ENCODE results near the gene NUBPL.
"Not testable (repeated sequence)": the region's sequence is repeated elsewhere in the genome, so short reads cannot be mapped to it uniquely, and the experiment has no call there.

Gene NUBPL

DNA sequence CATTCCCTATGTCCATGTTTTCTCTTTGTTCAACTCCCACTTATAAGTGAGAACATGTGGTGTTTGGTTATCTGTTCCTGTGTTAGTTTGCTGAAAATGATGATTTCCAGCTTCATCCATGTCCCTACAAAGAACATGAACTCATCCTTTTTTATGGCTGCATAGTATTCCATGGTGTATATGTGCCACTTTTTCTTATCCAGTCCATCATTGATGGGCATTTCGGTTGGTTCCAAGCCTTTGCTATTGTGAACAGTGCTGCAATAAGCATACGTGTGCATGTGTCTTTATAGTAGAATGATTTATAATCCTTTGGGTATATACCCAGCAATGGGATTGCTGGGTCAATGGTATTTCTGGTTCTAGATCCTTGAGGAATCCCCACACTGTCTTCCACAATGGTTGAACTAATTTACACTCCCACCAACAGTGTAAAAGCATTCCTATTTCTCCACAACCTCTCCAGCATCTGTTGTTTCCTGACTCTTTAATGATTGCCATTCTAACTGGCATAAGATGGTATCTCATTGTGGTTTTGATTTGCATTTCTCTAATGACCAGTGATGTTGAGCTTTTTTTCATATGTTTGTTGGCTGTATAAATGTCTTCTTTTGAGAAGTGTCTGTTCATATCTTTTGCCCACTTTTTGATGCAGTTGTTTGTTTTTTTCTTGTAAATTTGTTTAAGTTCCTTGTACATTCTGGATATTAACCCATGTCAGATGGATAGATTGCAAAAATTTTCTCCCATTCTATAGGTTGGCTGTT, 252.7 kb downstream of the NUBPL start:
- H3K9me3 ChIP-seq (ENCODE audit: insufficient read depth, low read depth, low read length); H3K4me1 ChIP-seq (ENCODE audit: insufficient read depth, low read length); H3K4me3 ChIP-seq (ENCODE audit: low read length); H3K27me3 ChIP-seq (ENCODE audit: insufficient read depth, low read length); H3K27ac ChIP-seq (ENCODE audit: low read depth, low read length); H3K9ac ChIP-seq (ENCODE audit: low read depth, low read length); H3K36me3 ChIP-seq (ENCODE audit: insufficient read depth, low read length): not testable (repeated sequence)
- WGBS: 67% methylated on average over 2 of the region's 2 CpGs

DNA sequence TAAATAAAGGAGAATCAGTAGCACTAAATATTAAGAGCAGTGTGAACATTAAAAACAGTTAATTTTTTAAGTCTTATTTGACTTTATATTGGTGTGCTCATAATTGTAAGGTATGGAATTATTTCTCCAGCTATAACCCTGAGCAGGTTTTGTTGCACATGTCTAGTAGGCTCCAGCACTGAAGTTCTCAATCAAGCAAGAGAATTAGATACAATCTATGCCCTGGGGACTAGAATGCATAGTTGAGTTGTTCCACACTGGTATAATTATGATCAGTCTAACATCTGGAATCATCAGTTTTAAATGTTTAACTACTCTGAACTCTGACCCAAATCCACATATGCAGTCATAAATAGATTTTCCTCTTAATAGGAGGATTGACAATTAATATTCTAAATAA, 258.1 kb downstream of the NUBPL start:
- H3K27me3 ChIP-seq (ENCODE audit: insufficient read depth, low read length): no peaks in the 10 kb centered on the region

DNA sequence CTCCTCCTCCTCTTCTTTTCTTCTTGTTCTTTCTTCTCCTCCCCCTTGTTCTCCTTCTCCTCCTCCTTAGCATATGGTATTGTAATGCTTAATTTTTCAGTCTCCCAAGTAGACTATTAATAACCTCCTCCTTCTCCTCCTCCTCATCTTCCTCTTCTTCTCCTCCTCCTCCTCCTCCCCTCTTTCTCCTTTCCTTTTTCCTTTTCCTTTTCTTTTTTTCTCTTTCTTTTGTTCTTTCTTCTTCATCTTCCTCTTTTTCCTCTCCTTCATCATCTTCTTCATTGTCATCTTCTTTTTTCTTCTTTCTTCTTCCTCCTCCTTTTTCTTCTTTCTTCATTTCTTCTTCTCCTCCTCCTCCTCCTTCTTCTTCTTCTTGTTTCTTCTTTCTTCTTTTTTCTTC, 264.3 kb downstream of the NUBPL start:
- H3K4me1 ChIP-seq (ENCODE audit: insufficient read depth, low read length): 0 out of 2 replicates have a peak, but pooled peaks cover 5% of the 10 kb centered on the region
- no peaks in the 10 kb centered on the region for H3K36me3 ChIP-seq (ENCODE audit: insufficient read depth, low read length)
- H3K27ac ChIP-seq (ENCODE audit: low read depth, low read length): no peak overlapping the region
- H3K4me3 ChIP-seq (ENCODE audit: low read length): no peak overlapping the region
- no peak overlapping the region for H3K9ac ChIP-seq (ENCODE audit: low read depth, low read length)
- no peaks in the 10 kb centered on the region for H3K9me3 ChIP-seq (ENCODE audit: insufficient read depth, low read depth, low read length)
- no peaks in the 10 kb centered on the region for H3K27me3 ChIP-seq (ENCODE audit: insufficient read depth, low read length)

More for the DNA sequence above, 258.1 kb downstream of the NUBPL start:
- H3K9me3 ChIP-seq (ENCODE audit: insufficient read depth, low read depth, low read length): no peaks in the 10 kb centered on the region
- H3K36me3 ChIP-seq (ENCODE audit: insufficient read depth, low read length): no peaks in the 10 kb centered on the region
- H3K4me1 ChIP-seq (ENCODE audit: insufficient read depth, low read length): no peaks in the 10 kb centered on the region
- no peak overlapping the region for H3K9ac ChIP-seq (ENCODE audit: low read depth, low read length)
- no peak overlapping the region for H3K4me3 ChIP-seq (ENCODE audit: low read length)
- H3K27ac ChIP-seq (ENCODE audit: low read depth, low read length): no peak overlapping the region

DNA sequence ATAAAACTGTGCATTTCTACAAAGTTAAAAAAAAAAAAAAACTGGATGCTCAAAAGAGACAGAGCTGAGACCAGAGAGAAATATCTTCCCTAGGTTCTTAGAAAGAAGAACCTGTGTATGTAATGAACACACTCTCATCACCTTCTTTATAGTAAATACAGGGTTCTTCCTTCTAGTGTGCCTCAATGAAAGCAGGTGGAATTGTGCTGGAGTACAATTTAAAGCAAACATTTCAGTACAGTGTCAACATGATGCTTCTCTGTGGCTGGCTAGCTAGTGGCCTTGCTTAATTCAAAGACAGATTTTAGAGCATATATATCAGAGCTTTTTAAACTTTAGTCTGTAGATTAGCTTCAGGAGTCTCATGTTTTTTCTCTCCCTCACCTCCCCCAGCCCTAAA, 266.1 kb downstream of the NUBPL start:
- no peaks in the 10 kb centered on the region for H3K9me3 ChIP-seq (ENCODE audit: insufficient read depth, low read depth, low read length)
- H3K36me3 ChIP-seq (ENCODE audit: insufficient read depth, low read length): no peaks in the 10 kb centered on the region
- no peak overlapping the region for H3K9ac ChIP-seq (ENCODE audit: low read depth, low read length)
- H3K4me3 ChIP-seq (ENCODE audit: low read length): no peak overlapping the region
- no peaks in the 10 kb centered on the region for H3K27me3 ChIP-seq (ENCODE audit: insufficient read depth, low read length)
- 0 out of 2 replicates have a peak, but pooled peaks cover 5% of the 10 kb centered on the region for H3K4me1 ChIP-seq (ENCODE audit: insufficient read depth, low read length)
- no peak overlapping the region for H3K27ac ChIP-seq (ENCODE audit: low read depth, low read length)

DNA sequence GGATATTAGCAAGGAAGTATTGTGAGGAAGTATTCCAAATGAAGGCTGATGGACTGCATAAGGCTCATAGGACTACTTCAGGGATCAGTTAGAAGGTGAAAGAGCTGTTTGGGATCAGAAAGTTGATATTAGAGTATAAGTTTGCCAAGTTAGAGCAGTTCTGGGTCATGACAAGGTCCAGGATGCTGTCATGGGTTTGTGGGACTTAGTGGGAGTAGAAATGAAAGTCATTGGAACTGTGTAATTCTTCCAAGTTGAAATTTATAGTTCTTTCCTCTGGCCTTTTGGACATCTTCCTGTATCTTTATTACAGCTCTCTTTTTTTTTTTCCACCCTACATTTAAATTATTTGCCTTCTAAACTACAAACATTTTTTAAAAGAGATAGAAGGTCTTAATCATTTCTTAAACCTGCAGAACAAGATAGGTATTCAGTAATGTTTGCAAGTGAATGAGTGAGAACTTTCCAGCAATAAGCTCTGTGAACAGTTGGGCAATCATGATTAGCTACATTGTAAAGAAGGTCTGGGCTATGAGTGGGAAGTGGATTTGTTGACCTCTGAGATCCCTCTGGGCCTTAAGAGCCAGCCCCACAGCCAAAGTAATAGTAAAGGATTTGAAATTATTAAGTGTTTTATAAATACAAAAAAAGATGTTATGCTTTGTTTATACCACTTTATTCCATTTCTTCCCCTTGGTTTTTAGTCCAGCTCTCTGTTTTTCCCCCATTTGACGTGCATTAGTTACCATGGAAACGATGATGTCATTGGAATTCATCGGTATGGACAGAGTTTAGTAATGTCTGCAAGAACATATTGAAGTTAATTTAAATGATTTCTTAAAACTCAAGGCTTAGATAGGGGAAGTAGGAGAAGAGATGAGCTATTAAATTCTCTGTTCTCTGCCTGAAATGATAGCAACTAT, 268.0 kb downstream of the NUBPL start:
- Histone ChIP-seq H3K27ac (ENCODE audit: low read depth, low read length) (no peak overlapping the region), H3K4me1 (ENCODE audit: insufficient read depth, low read length) (0 out of 2 replicates have a peak, but pooled peaks cover 5% of the 10 kb centered on the region), H3K9ac (ENCODE audit: low read depth, low read length) (no peak overlapping the region), H3K27me3 (ENCODE audit: insufficient read depth, low read length) (no peaks in the 10 kb centered on the region), H3K36me3 (ENCODE audit: insufficient read depth, low read length) (no peaks in the 10 kb centered on the region), H3K9me3 (ENCODE audit: insufficient read depth, low read depth, low read length) (no peaks in the 10 kb centered on the region), H3K4me3 (ENCODE audit: low read length) (no peak overlapping the region)
- 92% methylated on average over 3 of the region's 3 CpGs for WGBS

DNA sequence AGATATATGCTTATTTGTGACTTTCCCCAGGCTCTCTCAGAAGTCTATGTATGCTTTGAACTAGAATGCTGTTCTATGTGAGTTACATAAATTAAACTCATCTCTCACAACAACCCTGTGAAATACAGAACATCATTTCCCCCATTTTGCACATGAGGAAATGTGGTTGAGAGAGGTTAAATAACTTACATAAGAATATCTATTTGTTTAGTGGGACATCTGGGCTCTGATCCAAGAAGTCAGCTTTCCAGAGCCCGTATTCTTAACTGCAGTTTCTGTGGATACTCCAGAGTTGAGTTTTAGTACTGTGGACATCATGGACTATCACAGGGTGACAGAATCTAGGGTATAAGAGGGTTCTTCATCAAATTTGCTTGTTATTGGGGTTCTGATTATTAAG, 273.4 kb downstream of the NUBPL start:
- no peaks in the 10 kb centered on the region for H3K27me3 ChIP-seq (ENCODE audit: insufficient read depth, low read length)
- no peak overlapping the region for H3K9ac ChIP-seq (ENCODE audit: low read depth, low read length)
- no peaks in the 10 kb centered on the region for H3K36me3 ChIP-seq (ENCODE audit: insufficient read depth, low read length)
- no peak overlapping the region for H3K4me3 ChIP-seq (ENCODE audit: low read length)
- no peaks in the 10 kb centered on the region for H3K4me1 ChIP-seq (ENCODE audit: insufficient read depth, low read length)
- H3K27ac ChIP-seq (ENCODE audit: low read depth, low read length): no peak overlapping the region
- WGBS: 93% methylated on average over 1 of the region's 1 CpG
- H3K9me3 ChIP-seq (ENCODE audit: insufficient read depth, low read depth, low read length): no peaks in the 10 kb centered on the region

DNA sequence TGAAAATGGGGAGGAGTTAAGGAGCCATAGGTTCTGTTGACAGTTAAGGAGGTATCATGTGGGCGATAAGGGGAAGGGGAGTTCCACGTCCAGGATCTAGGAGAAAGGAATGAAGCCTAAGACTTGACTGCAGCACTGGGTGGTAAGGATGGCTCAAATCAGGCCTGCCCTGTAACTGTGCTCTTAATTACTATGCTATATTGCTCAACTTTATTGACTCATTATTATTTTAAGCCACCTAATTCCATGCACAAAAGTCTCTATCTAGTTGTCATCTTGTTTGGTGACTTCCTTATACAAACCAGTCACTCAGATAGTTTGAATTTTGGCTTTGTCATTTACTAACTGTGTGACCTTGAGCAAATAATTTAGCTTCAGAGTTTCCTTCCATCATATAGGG, 273.8 kb downstream of the NUBPL start:
- H3K9me3 ChIP-seq (ENCODE audit: insufficient read depth, low read depth, low read length): no peaks in the 10 kb centered on the region
- 88% methylated on average over 2 of the region's 2 CpGs for WGBS
- H3K4me1 ChIP-seq (ENCODE audit: insufficient read depth, low read length): no peaks in the 10 kb centered on the region
- H3K36me3 ChIP-seq (ENCODE audit: insufficient read depth, low read length): no peaks in the 10 kb centered on the region
- H3K27ac ChIP-seq (ENCODE audit: low read depth, low read length): no peak overlapping the region
- H3K27me3 ChIP-seq (ENCODE audit: insufficient read depth, low read length): no peaks in the 10 kb centered on the region
- H3K9ac ChIP-seq (ENCODE audit: low read depth, low read length): no peak overlapping the region
- no peak overlapping the region for H3K4me3 ChIP-seq (ENCODE audit: low read length)

DNA sequence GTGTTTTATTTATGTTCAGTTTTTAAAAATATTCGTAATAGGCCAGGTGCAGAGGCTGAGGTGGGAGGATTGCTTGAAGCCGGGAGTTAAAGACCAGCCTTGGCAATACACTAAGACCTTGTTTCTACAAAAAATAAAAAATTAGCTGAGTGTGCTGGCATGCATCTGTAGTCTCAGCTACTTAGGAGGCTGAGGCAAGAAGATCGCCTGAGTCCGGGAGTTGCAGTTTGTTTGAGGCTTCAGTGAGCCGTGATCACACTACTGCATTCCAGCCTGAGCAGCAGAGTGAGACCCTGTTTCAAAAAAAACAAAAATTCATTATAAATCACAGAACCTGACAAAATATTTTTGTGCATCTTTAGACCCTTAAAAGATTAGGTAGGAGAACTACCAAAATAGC, 275.8 kb downstream of the NUBPL start:
- Histone ChIP-seq H3K4me1 (ENCODE audit: insufficient read depth, low read length) (no peaks in the 10 kb centered on the region), H3K9me3 (ENCODE audit: insufficient read depth, low read depth, low read length) (no peaks in the 10 kb centered on the region), H3K27me3 (ENCODE audit: insufficient read depth, low read length) (no peaks in the 10 kb centered on the region), H3K27ac (ENCODE audit: low read depth, low read length) (no peak overlapping the region), H3K36me3 (ENCODE audit: insufficient read depth, low read length) (no peaks in the 10 kb centered on the region), H3K4me3 (ENCODE audit: low read length) (no peak overlapping the region), H3K9ac (ENCODE audit: low read depth, low read length) (no peak overlapping the region)
- 98% methylated on average over 5 of the region's 5 CpGs for whole genome bisulfite sequencing

DNA sequence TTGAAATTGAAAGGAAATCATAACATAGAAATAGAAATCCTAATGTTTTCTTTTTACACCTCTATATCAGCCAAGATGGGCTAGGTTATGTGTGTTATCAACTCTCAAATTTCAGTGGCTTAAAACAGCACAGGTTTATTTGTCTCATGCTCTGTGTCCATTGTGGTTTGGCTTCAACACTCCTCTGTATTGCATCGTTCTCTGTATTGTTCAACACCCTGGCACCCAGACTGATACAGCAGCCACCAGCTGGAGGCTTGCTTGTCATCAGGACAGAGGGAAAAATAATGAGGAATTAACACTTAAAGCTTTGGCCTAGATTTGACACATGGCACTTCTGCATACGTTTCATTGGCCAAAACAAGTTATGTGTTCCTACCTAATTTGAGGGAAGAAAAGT, 281.7 kb downstream of the NUBPL start:
- WGBS: 95% methylated on average over 2 of the region's 2 CpGs
- H3K36me3 ChIP-seq (ENCODE audit: insufficient read depth, low read length): no peaks in the 10 kb centered on the region

DNA sequence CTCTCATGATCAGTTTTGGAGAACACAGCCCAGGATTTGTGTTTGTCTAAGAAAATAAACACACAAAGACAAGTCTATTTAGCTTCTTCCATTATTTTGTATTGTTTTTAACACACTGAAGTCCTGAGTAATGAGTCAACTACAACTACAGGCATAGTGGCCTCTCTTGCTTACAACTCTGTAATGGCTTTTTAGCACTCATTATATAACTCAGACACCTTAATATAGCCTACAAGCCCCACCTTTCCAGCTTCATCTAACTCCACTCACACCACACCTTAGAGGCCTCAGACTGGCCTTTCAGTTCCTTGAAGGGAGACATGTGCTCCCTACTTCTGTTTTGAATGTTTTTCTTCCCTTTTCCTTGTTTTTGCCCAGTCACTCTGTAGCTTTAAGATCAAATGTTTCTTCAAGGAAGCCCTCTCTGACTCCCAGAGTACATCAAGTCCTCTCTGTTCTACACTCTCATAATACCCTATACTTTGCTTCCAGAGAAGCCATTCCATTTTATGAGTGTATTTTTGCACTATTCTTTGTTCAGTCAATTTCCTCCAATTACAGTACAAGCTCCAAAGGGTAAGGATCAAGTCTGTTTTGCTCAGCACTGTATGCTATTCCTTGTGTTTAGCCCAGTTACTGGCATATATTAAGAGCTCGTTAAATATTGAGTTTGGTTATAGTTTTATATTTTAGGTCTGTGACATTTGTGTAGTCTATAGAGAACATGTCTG, 282.3 kb downstream of the NUBPL start:
- H3K36me3 ChIP-seq (ENCODE audit: insufficient read depth, low read length): no peaks in the 10 kb centered on the region
- WGBS: 91% methylated on average over 1 of the region's 1 CpG
- no peak overlapping the region for H3K4me3 ChIP-seq (ENCODE audit: low read length)
- no peak overlapping the region for H3K9ac ChIP-seq (ENCODE audit: low read depth, low read length)
- H3K9me3 ChIP-seq (ENCODE audit: insufficient read depth, low read depth, low read length): no peaks in the 10 kb centered on the region
- no peak overlapping the region for H3K27ac ChIP-seq (ENCODE audit: low read depth, low read length)
- H3K27me3 ChIP-seq (ENCODE audit: insufficient read depth, low read length): no peaks in the 10 kb centered on the region
- H3K4me1 ChIP-seq (ENCODE audit: insufficient read depth, low read length): no peaks in the 10 kb centered on the region

More for the DNA sequence above, 281.7 kb downstream of the NUBPL start:
- Histone ChIP-seq H3K9ac (ENCODE audit: low read depth, low read length) (no peak overlapping the region), H3K27ac (ENCODE audit: low read depth, low read length) (no peak overlapping the region), H3K4me3 (ENCODE audit: low read length) (no peak overlapping the region), H3K4me1 (ENCODE audit: insufficient read depth, low read length) (no peaks in the 10 kb centered on the region), H3K27me3 (ENCODE audit: insufficient read depth, low read length) (no peaks in the 10 kb centered on the region), H3K9me3 (ENCODE audit: insufficient read depth, low read depth, low read length) (no peaks in the 10 kb centered on the region)

DNA sequence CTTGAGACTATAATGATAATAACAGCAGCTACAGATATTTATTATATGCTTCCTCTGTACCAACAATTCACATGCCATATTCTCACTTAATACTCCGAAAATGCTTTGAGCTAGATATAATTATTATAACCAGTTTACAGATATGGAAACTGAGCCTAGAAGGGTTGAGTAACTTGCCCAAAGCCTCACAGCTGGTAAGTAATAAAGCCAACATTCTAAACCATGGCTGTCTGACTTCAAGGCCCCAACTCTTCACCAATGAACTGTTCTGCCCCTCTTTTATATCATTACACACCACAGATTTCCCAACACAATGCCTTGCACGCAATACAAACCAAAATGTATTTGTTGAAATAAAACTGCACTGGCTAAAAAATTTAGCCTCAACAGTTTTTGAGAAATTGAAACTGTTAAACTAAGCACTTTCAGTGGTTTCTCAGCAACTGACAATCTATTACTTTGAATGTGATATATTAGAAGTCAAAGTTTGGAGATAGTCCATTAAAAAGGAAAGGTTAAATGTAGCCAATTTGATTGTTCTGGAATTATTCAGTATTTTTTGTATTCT, 293.4 kb downstream of the NUBPL start:
- Histone ChIP-seq H3K27me3 (ENCODE audit: insufficient read depth, low read length) (no peaks in the 10 kb centered on the region), H3K27ac (ENCODE audit: low read depth, low read length) (no peak overlapping the region), H3K4me1 (ENCODE audit: insufficient read depth, low read length) (no peaks in the 10 kb centered on the region), H3K36me3 (ENCODE audit: insufficient read depth, low read length) (no peaks in the 10 kb centered on the region), H3K9ac (ENCODE audit: low read depth, low read length) (no peak overlapping the region), H3K4me3 (ENCODE audit: low read length) (no peak overlapping the region), H3K9me3 (ENCODE audit: insufficient read depth, low read depth, low read length) (no peaks in the 10 kb centered on the region)
- WGBS: 100% methylated on average over 1 of the region's 2 CpGs

Data from HUES64 (cell line).